Measurements from ENCODE around the gene STK36.
A peak's percentile ranks its signal among the peaks of the same experiment; 100 is the strongest.

STK36 gene

GRCh38 chr2:218671654-218672566 lies at the start of gene STK36, which contains the start of gene RNF25:
Gene STK36, plus strand, starts transcription at chr2:218672086. Its CDS starts 744 bp downstream, at chr2:218672830.
Gene RNF25, minus strand, starts transcription at chr2:218672002. Its CDS starts 32 bp downstream, at chr2:218671970.
- TF ChIP-seq CTCF (IDR thresholded peaks at IDR 0.05) = no peak

GRCh38 chr2:218622606-218623365 lies 49.1 kb upstream of the STK36 start:
- Mint-ChIP-seq H3K4me1 (no peaks in the 10 kb centered on the region), H3K36me3 (ENCODE audit: low read depth) (no peaks in the 10 kb centered on the region), H3K9me3 (no peaks in the 10 kb centered on the region), H3K27ac (no peak overlapping the region), H3K27me3 (ENCODE audit: low read depth, poor library complexity) (peaks cover 8% of the 10 kb centered on the region), H3K4me3 (no peak overlapping the region)
- no peak for TF ChIP-seq CTCF (IDR thresholded peaks at IDR 0.05)
- DNase-seq = no peak

More at GRCh38 chr2:218671654-218672566, at the start of gene STK36, which contains the start of gene RNF25:
- peaks cover 26% of the 10 kb centered on the region for H3K4me1 Mint-ChIP-seq
- no peaks in the 10 kb centered on the region for H3K9me3 Mint-ChIP-seq
- DNase-seq = peak; percentile 82
- peaks cover 30% of the 10 kb centered on the region for H3K36me3 Mint-ChIP-seq (ENCODE audit: low read depth)
- H3K27me3 Mint-ChIP-seq (ENCODE audit: low read depth, poor library complexity) = peaks cover 3% of the 10 kb centered on the region
- H3K4me3 Mint-ChIP-seq = peak within 1 kb of the TSS; percentile 100
- peak within 1 kb of the TSS; percentile 100 for H3K27ac Mint-ChIP-seq

- no peak for TF ChIP-seq CTCF (IDR thresholded peaks at IDR 0.05)
- no peak for DNase-seq
- Mint-ChIP-seq H3K9me3 (no peaks in the 10 kb centered on the region), H3K27ac (no peak overlapping the region), H3K4me1 (no peaks in the 10 kb centered on the region), H3K36me3 (ENCODE audit: low read depth) (no peaks in the 10 kb centered on the region), H3K4me3 (no peak overlapping the region), H3K27me3 (ENCODE audit: low read depth, poor library complexity) (peaks cover 7% of the 10 kb centered on the region)
Observed at GRCh38 chr2:218623366-218623705, 48.5 kb upstream of the STK36 start.

GRCh38 chr2:218626369-218626768 lies 45.5 kb upstream of the STK36 start:
- Mint-ChIP-seq H3K4me3 (no peak overlapping the region), H3K27me3 (ENCODE audit: low read depth, poor library complexity) (peaks cover 5% of the 10 kb centered on the region), H3K4me1 (no peaks in the 10 kb centered on the region), H3K36me3 (ENCODE audit: low read depth) (no peaks in the 10 kb centered on the region), H3K9me3 (no peaks in the 10 kb centered on the region), H3K27ac (no peak overlapping the region)
- TF ChIP-seq CTCF (IDR thresholded peaks at IDR 0.05) = no peak
- DNase-seq = no peak

GRCh38 chr2:218627939-218628338 lies 43.9 kb upstream of the STK36 start:
- no peak for TF ChIP-seq CTCF (IDR thresholded peaks at IDR 0.05)
- no peak overlapping the region for H3K27ac Mint-ChIP-seq
- no peaks in the 10 kb centered on the region for H3K4me1 Mint-ChIP-seq
- H3K36me3 Mint-ChIP-seq (ENCODE audit: low read depth) = no peaks in the 10 kb centered on the region
- no peak for DNase-seq
- peaks cover 5% of the 10 kb centered on the region for H3K27me3 Mint-ChIP-seq (ENCODE audit: low read depth, poor library complexity)
- H3K9me3 Mint-ChIP-seq = no peaks in the 10 kb centered on the region
- no peak overlapping the region for H3K4me3 Mint-ChIP-seq
